PC-3 (cell line): ENCODE results near the gene PCDHGB7. TPM values are rescaled to one million over a fixed set of nuclear protein-coding genes. Genes with fewer than 3 reads are reported as not detected.
A peak's percentile ranks its signal among the peaks of the same experiment; 100 is the strongest.
"Not testable (repeated sequence)": the region's sequence is repeated elsewhere in the genome, so short reads cannot be mapped to it uniquely, and the experiment has no call there.

Experiments
- ATAC-seq: fragments of 200-7000 bp; cut with Tn5 transposase; 2 replicates; pipeline ENCODE4 v1.9.1; 2020; ENCODE audit warnings: mild to moderate bottlenecking, moderate library complexity
- BruUV-seq: library from RNA; stranded (reverse); fragments of 400-500 nt; replicated peaks from 2 replicates; lab custom pipeline; 2021; lab: Mats Ljungman, UMichigan
- CTCF ChIA-PET: fragments of 300-600 bp; sonication (Branson Sonifier 250); formaldehyde crosslinking; loops from one replicate; lab custom pipeline; 2022; ENCODE audit warnings: antibody characterized with exemption; lab: Charles Lee
- POLR2A ChIA-PET: fragments of 300-600 bp; sonication (Branson Sonifier 250); formaldehyde crosslinking; loops from one replicate; lab custom pipeline; 2022; ENCODE audit warnings: antibody characterized with exemption; ENCODE audit not compliant: unreplicated experiment; lab: Charles Lee
- DNase-seq: peaks from one replicate; pipeline ENCODE4 v3.0.0-alpha.2; 2015
- H2AFZ ChIP-seq: fragments of 300-600 bp; sonication (generic); 2 replicates; pipeline ENCODE4 v1.6.0; 2016; ENCODE audit warnings: antibody characterized with exemption, low read length
- H3F3A ChIP-seq: fragments of 300-600 bp; sonication (generic); one replicate; pipeline ENCODE4 v1.6.0; 2017; ENCODE audit warnings: antibody characterized with exemption, low read length, control low read depth, mild to moderate bottlenecking; ENCODE audit not compliant: unreplicated experiment
- H3K27ac ChIP-seq: fragments of 300-600 bp; sonication (generic); 2 replicates; pipeline ENCODE4 v1.5.1; 2016; ENCODE audit warnings: mild to moderate bottlenecking, low read length
- H3K27me3 ChIP-seq: fragments of 300-600 bp; sonication (generic); 2 replicates; pipeline ENCODE4 v1.6.1; 2016; ENCODE audit warnings: low read length, mixed read lengths
- H3K36me3 ChIP-seq: fragments of 300-600 bp; sonication (generic); 2 replicates; pipeline ENCODE4 v1.6.1; 2016; ENCODE audit warnings: low read depth, mixed run types, low read length, mixed read lengths
- H3K4me1 ChIP-seq: fragments of 300-600 bp; sonication (generic); 2 replicates; pipeline ENCODE4 v1.5.1; 2016; ENCODE audit warnings: low read length; ENCODE audit not compliant: insufficient read depth
- H3K4me2 ChIP-seq: fragments of 300-600 bp; sonication (generic); 2 replicates; pipeline ENCODE4 v1.6.0; 2016; ENCODE audit warnings: low read length
- H3K4me3 ChIP-seq: fragments of 300-600 bp; sonication (generic); 2 replicates; pipeline ENCODE4 v1.5.1; 2016; ENCODE audit warnings: mild to moderate bottlenecking, low read length, mixed read lengths
- H3K79me2 ChIP-seq: fragments of 300-600 bp; sonication (generic); 2 replicates; pipeline ENCODE4 v1.6.1; 2017; ENCODE audit warnings: low read length, mixed read lengths
- H3K9ac ChIP-seq: fragments of 300-600 bp; sonication (generic); 2 replicates; pipeline ENCODE4 v1.6.0; 2016; ENCODE audit warnings: mild to moderate bottlenecking, low read length
- H3K9me2 ChIP-seq: fragments of 300-600 bp; sonication (generic); replicated peaks from 2 replicates; pipeline ENCODE4 v1.6.1; 2016; ENCODE audit warnings: mixed run types, low read length, mixed read lengths
- H3K9me3 ChIP-seq: fragments of 300-600 bp; sonication (generic); 2 replicates; pipeline ENCODE4 v1.6.1; 2016; ENCODE audit warnings: low read length, mixed read lengths
- H4K20me1 ChIP-seq: fragments of 300-600 bp; sonication (generic); 2 replicates; pipeline ENCODE4 v1.6.1; 2016; ENCODE audit warnings: low read length, mixed read lengths
- CTCF ChIP-seq: fragments of 300-600 bp; sonication (generic); conservative IDR thresholded peaks from 2 replicates; pipeline ENCODE4 v1.5.1; 2017; ENCODE audit warnings: antibody characterized with exemption, low read depth, mild to moderate bottlenecking, low read length
- EZH2 ChIP-seq: fragments of 300-600 bp; sonication (generic); IDR thresholded peaks from one replicate; pipeline ENCODE4 v1.6.1; 2017; ENCODE audit warnings: antibody characterized with exemption, mild to moderate bottlenecking, low read length; ENCODE audit not compliant: unreplicated experiment
- EZH2phosphoT487 ChIP-seq: fragments of 300-600 bp; sonication (generic); IDR thresholded peaks from 2 replicates; pipeline ENCODE4 v1.6.1; 2018; ENCODE audit warnings: mild to moderate bottlenecking, antibody characterized with exemption, low read length, borderline replicate concordance
- intact Hi-C: fragments of 100-400 bp; cut with micrococcal nuclease; formaldehyde crosslinking; loops from 2 replicates; pipeline ENCODE4 v1.9.0; 2023
- total RNA-seq: library from RNA; depleted of rRNA; stranded (reverse); fragments of >200 nt; gene quantifications from 2 replicates; pipeline ENCODE4 v1.2.3, GENCODE V29; 2014

Gene PCDHGB7
- total RNA-seq, 1 experiment from 2014 or later: 0.44 TPM

GRCh38 chr5:141393267-141393666, 24.2 kb upstream of the PCDHGB7 start:
- Histone ChIP-seq H3K79me2 (no peaks in the 10 kb centered on the region), H3K9me3 (0 out of 2 replicates have a peak, but pooled peaks cover 6% of the 10 kb centered on the region), H3K27me3 (no peaks in the 10 kb centered on the region), H3K9ac (no peak overlapping the region), H3K9me2 (no peaks in the 10 kb centered on the region), H4K20me1 (no peaks in the 10 kb centered on the region), H3K4me2 (no peak overlapping the region), H3K4me1 (no peaks in the 10 kb centered on the region), H3K36me3 (no peaks in the 10 kb centered on the region), H3F3A (no peaks in the 10 kb centered on the region), H2AFZ (no peak overlapping the region), H3K4me3 (no peak overlapping the region), H3K27ac (no peak overlapping the region)
- BruUV-seq: no TSS peak
- TF ChIP-seq EZH2phosphoT487 (no peak), CTCF (no peak), EZH2 (no peak)
- ChIA-PET CTCF (no interaction called here), POLR2A (no interaction called here)
- intact Hi-C loops: no loop called here
- ATAC-seq: no peak
- DNase-seq: no peak

- H3K4me2 ChIP-seq, BruUV-seq, H3F3A ChIP-seq, H4K20me1 ChIP-seq, H3K27ac ChIP-seq, H3K4me3 ChIP-seq, H3K9me2 ChIP-seq, H3K79me2 ChIP-seq, POLR2A ChIA-PET, H3K9ac ChIP-seq, H3K9me3 ChIP-seq, DNase-seq, CTCF ChIA-PET, H3K36me3 ChIP-seq, H3K27me3 ChIP-seq, H3K4me1 ChIP-seq, ATAC-seq, H2AFZ ChIP-seq: not testable (repeated sequence)
- intact Hi-C loops: loop anchor here (5.0 kb wide), 1 partner anchor 113 kb away; no protein-coding TSS in a partner anchor
Measured at GRCh38 chr5:141394401-141395187, 22.9 kb upstream of the PCDHGB7 start.

- H3K27ac ChIP-seq: not testable (repeated sequence)
Measured at GRCh38 chr5:141397756-141398551, 19.5 kb upstream of the PCDHGB7 start, which contains the start of gene PCDHGB5. PCDHGB5 (plus strand) TSS chr5:141397947; CDS start chr5:141398128, 181 bp downstream.

More at GRCh38 chr5:141397756-141398551, 19.5 kb upstream of the PCDHGB7 start, which contains the start of gene PCDHGB5:
- H3K9me3 ChIP-seq, H3K36me3 ChIP-seq, H3K4me1 ChIP-seq, H4K20me1 ChIP-seq, H3K9me2 ChIP-seq, H3K79me2 ChIP-seq, H3F3A ChIP-seq, H3K27me3 ChIP-seq: not testable (repeated sequence)
- peak; percentile 98 for ATAC-seq
- Histone ChIP-seq H3K9ac (peak within 1 kb of the TSS; percentile 59), H3K4me3 (peak within 1 kb of the TSS; percentile 64), H3K4me2 (peak within 1 kb of the TSS; percentile 70), H2AFZ (peak within 1 kb of the TSS; percentile 73; the same call in 1 of the 2 replicates)
- intact Hi-C loops: loop anchor here (1.0 to 5.0 kb wide), 5 partner anchors 33 to 166 kb away; partner anchors contain the start of gene PCDHGA5
- peak; percentile 68 for DNase-seq
- CTCF ChIA-PET: interaction anchor here (0.6 to 2.4 kb wide), 5 partner anchors 19 to 163 kb away, joined by 3 to 8 read pairs (median 4); partner anchors contain the start of gene PCDHGA5
- BruUV-seq: TSS peak; percentile 66
- peak; percentile 65 for TF ChIP-seq CTCF
- POLR2A ChIA-PET: interaction anchor here (0.7 kb wide), 1 partner anchor 166 kb away, joined by 5 read pairs; no protein-coding TSS in a partner anchor
